Measurements from ENCODE around the gene ATP6V1G3. TPM values are rescaled to one million over a fixed set of nuclear protein-coding genes. Genes with fewer than 3 reads are reported as not detected.

Gene ATP6V1G3
- polyA plus RNA-seq, 3 donors = not detected

DNA sequence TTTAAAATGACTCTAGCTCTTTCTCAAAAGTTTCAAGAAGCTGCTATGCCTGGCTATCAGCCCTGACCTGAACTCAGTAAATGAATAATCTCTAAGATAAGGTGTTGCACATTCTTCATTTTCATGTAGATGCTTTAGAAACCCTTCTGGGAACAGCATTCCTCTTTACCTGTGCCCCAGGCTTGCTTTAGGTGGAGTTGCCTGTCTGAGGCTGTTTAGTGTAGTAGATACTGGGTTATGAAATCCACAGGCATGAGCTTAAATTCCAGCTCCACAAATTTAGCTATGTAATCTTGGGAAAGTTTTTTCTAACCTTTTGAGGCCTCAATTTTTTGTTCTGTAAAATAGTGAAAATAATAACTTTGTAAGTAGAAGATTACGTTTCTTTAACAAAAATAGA, 41.6 kb downstream of the ATP6V1G3 start:
- no peak overlapping the region for H3K4me3 Mint-ChIP-seq
- Histone ChIP-seq H3K4me3 (replicated peaks in 1 of 3; ENCODE audit: low read depth in 2 of 3, low read length in 3 of 3) (no peak overlapping the region), H3K27me3 (ENCODE audit: control insufficient read depth in 2 of 2, insufficient read depth in 2 of 2, low read length in 2 of 2) (no peaks in the 10 kb centered on the region), H3K9ac (ENCODE audit: insufficient read depth, low read length, poor library complexity, severe bottlenecking) (no peak overlapping the region), H4K20me1 (ENCODE audit: insufficient read depth, low read length) (no peaks in the 10 kb centered on the region), H3K36me3 (replicated peaks in 1 of 2; ENCODE audit: control insufficient read depth in 1 of 2, insufficient read depth in 2 of 2, low read length in 2 of 2) (no peaks in the 10 kb centered on the region), H3K79me2 (ENCODE audit: insufficient read depth, low read length) (no peaks in the 10 kb centered on the region), H3K9me3 (replicated peaks in 1 of 2; ENCODE audit: control insufficient read depth in 1 of 2, insufficient read depth in 1 of 2, low read length in 2 of 2) (no peaks in the 10 kb centered on the region), H3K4me1 (ENCODE audit: control insufficient read depth in 1 of 2, insufficient read depth in 2 of 2, low read length in 2 of 2) (peaks cover 21 to 34% of the 10 kb centered on the region in 2 donors), H2AFZ (ENCODE audit: insufficient read depth, low read depth, low read length, poor library complexity, severe bottlenecking) (no peak overlapping the region), H3K4me2 (replicated peaks; ENCODE audit: extremely low read depth, low read length, poor library complexity, severe bottlenecking) (no peak overlapping the region), H3K27ac (ENCODE audit: low read depth in 1 of 2, low read length in 2 of 2) (no peak overlapping the region)
- intact Hi-C loops (cut with micrococcal nuclease) = no loop called here
- peaks cover 0 to 8% (median 6%) of the 10 kb centered on the region in 7 donors for H3K9me3 Mint-ChIP-seq
- no peak for TF ChIP-seq CTCF (IDR thresholded peaks at IDR 0.05)
- no peaks in the 10 kb centered on the region for H3K27me3 Mint-ChIP-seq (ENCODE audit: low read depth in 3 of 3)
- peaks cover 41% of the 10 kb centered on the region for H3K4me1 Mint-ChIP-seq
- H3K27ac Mint-ChIP-seq = no peak overlapping the region
- no CpG with 5 or more reads among the region's 1 CpG for WGBS (ENCODE audit: insufficient coverage)
- no peak for DNase-seq
- peaks cover 0 to 2% of the 10 kb centered on the region in 2 donors for H3K36me3 Mint-ChIP-seq

- Histone ChIP-seq H3K36me3 (replicated peaks in 1 of 2; ENCODE audit: control insufficient read depth in 1 of 2, insufficient read depth in 2 of 2, low read length in 2 of 2) (no peaks in the 10 kb centered on the region), H3K4me3 (replicated peaks in 1 of 3; ENCODE audit: low read depth in 2 of 3, low read length in 3 of 3) (peak overlapping the region in 1 of 3 experiments; percentile 18), H3K9me3 (replicated peaks in 1 of 2; ENCODE audit: control insufficient read depth in 1 of 2, insufficient read depth in 1 of 2, low read length in 2 of 2) (no peaks in the 10 kb centered on the region), H3K4me1 (ENCODE audit: control insufficient read depth in 1 of 2, insufficient read depth in 2 of 2, low read length in 2 of 2) (peaks cover 21 to 34% of the 10 kb centered on the region in 2 donors), H3K27me3 (ENCODE audit: control insufficient read depth in 2 of 2, insufficient read depth in 2 of 2, low read length in 2 of 2) (no peaks in the 10 kb centered on the region), H3K79me2 (ENCODE audit: insufficient read depth, low read length) (no peaks in the 10 kb centered on the region), H2AFZ (ENCODE audit: insufficient read depth, low read depth, low read length, poor library complexity, severe bottlenecking) (no peak overlapping the region), H3K9ac (ENCODE audit: insufficient read depth, low read length, poor library complexity, severe bottlenecking) (no peak overlapping the region), H4K20me1 (ENCODE audit: insufficient read depth, low read length) (no peaks in the 10 kb centered on the region), H3K4me2 (replicated peaks; ENCODE audit: extremely low read depth, low read length, poor library complexity, severe bottlenecking) (no peak overlapping the region), H3K27ac (ENCODE audit: low read depth in 1 of 2, low read length in 2 of 2) (peak overlapping the region in 1 of 2 donors; percentile 78)
- peaks cover 0 to 1% (median under 1%) of the 10 kb centered on the region in 7 donors for H3K9me3 Mint-ChIP-seq
- no peak overlapping the region for H3K4me3 Mint-ChIP-seq
- DNase-seq = no peak
- intact Hi-C loops (cut with micrococcal nuclease) = no loop called here
- 100% methylated on average over 1 of the region's 1 CpG for WGBS (ENCODE audit: insufficient coverage)
- H3K27me3 Mint-ChIP-seq (ENCODE audit: low read depth in 3 of 3) = no peaks in the 10 kb centered on the region
- H3K36me3 Mint-ChIP-seq = peaks cover 0 to 2% of the 10 kb centered on the region in 2 donors
- TF ChIP-seq CTCF (IDR thresholded peaks at IDR 0.05) = no peak
- H3K27ac Mint-ChIP-seq = peak overlapping the region in 4 of 7 donors; percentile 77 to 92 (median 90)
- H3K4me1 Mint-ChIP-seq = peaks cover 41% of the 10 kb centered on the region
These were observed 42.4 kb downstream of the ATP6V1G3 start for GRCh38 chr1:198498103-198498385.

All from CD14-positive monocyte (primary cell).